A673 (cell line): ENCODE results near the gene TPO.

Experiments used
- CTCF ChIP-seq: fragments of 300-800, 200-600 bp; sonication (generic); conservative IDR thresholded peaks from 2 replicates; pipeline ENCODE4 v1.5.1; 2017; ENCODE audit warnings: low read depth, mild to moderate bottlenecking, antibody characterized with exemption, low read length, moderate library complexity, mixed read lengths
- EZH2 ChIP-seq: fragments of 200-600 bp; sonication (generic); IDR thresholded peaks from 2 replicates; pipeline ENCODE4 v1.6.1; 2017; ENCODE audit warnings: borderline replicate concordance, low read depth, mild to moderate bottlenecking, mixed read lengths, antibody characterized with exemption, low read length; ENCODE audit not compliant: poor library complexity, severe bottlenecking

- TF ChIP-seq CTCF (no peak), EZH2 (no peak)
Measured at GRCh38 chr2:1543776-1544477, 130.7 kb downstream of the TPO start.
